GM21367 (cell line): ENCODE results near the gene PDLIM5.
"Not testable (repeated sequence)": the region's sequence is repeated elsewhere in the genome, so short reads cannot be mapped to it uniquely, and the experiment has no call there.

Experiments used
- ATAC-seq: cut with Tn5 transposase; IDR thresholded peaks from one replicate; pipeline ENCODE4 v1.9.1; 2021; ENCODE audit not compliant: unreplicated experiment

Gene PDLIM5

DNA sequence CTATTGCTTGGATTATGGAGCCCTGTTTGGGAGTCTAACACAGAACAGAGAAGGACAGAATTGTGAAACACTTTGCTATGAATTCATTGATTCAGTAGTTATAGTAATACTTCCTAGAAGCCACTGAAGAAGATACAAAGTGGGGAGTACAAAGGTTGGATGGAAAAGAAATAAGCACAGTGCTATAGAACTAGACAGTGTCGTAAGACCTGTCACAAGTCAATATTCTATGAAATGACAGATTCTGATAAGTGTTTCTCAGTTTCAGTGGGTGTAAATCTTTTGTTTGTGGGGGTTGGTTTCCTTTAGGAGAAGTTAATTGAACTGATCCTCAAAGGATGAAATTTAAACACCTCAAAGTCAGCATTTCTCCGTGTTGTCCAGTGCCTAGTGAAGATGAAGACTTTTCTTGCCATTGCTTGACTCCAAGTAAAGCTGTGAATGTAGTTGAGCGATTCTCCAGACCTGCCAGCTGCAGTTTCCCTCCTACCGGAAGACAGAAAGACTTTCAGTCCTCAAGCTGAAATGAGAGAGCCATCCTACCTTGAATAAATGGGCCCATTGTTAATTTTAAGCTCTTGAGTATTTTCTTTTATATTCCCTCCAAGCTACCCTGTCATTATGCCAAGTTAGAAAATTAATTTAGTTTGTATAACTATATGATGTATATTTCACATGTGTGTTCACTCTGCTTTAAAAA is 7.9 kb downstream of the PDLIM5 start:
- ATAC-seq, result no peak

DNA sequence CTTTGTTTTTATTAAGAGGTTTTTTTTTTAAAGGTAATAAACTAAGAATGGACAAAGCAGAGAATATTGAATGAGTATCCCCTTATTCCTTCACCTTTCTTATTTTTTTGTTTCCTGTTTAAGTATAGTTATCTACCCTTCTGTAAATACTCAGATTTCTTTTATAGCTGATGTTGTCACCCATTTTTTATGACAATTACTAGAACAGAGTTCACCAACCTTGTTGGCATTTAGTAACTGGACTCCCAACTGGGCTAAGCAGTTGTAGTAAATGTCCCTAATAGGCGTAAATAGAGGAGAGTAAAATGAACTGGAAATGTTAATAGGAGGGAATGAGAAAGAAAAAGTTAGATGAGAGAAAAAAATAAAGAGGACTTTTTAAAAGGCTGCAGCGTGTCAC is 9.8 kb downstream of the PDLIM5 start:
- no peak for ATAC-seq

DNA sequence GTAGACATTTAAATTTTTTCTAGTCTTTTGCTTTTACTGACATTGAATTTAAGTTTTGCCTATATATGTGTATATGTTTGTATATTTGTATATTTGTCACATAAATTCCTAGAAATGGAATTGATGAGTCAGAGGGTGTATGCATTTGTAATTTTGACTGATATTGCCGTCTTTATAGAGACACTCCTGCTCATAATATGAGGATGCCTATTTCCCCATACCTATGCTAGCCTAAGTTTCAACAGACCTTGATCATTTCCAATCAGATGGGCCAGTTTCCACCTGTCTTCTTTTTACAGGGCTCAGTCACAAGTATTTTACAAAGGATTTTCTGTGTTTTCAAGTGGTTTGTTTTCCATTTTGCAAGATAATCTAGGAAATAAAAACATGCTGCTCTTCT is 10.8 kb downstream of the PDLIM5 start:
- no peak for ATAC-seq

DNA sequence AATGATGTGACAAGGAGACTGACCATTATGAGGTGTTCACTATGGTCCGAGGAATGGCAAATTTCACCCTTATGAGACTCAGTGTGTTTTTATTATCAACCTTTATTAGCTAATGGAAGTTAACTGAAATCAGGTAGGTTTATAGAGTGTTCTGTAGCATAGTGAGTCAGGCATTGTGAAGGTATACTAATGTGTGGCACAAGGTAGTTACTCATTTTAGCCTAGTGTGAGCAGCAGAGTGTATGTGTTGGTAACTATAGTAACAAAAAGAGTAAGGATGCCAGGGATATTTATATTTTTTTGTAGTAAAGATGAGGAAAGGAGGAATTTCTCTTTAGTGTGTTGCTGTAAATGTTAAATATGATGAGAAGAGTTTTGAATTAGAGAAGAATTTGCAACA is 12.0 kb downstream of the PDLIM5 start:
- ATAC-seq, result no peak

DNA sequence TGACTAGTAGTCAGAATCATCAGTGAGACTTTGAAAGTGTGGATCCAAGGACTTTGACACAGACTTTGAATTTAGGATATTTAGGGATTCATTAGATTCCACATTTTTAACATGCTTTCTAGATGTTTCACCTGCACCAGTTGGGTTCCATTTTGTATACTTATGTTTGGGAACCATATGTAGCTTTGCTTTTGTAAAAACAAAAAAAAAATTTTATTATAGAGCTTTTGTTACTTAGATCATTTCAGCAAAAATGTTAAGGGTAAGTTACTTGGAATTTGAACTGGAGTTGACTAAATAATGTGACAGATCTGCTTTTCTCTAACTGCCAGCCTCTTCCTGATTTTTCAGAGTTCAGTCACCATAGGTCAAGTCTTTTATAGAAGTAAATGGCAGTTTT is 14.6 kb downstream of the PDLIM5 start:
- no peak for ATAC-seq

- no peak for ATAC-seq
Observed at GRCh38 chr4:94466923-94467322, 15.2 kb downstream of the PDLIM5 start.

- no peak for ATAC-seq
Observed at GRCh38 chr4:94468093-94468769, 16.5 kb downstream of the PDLIM5 start.

DNA sequence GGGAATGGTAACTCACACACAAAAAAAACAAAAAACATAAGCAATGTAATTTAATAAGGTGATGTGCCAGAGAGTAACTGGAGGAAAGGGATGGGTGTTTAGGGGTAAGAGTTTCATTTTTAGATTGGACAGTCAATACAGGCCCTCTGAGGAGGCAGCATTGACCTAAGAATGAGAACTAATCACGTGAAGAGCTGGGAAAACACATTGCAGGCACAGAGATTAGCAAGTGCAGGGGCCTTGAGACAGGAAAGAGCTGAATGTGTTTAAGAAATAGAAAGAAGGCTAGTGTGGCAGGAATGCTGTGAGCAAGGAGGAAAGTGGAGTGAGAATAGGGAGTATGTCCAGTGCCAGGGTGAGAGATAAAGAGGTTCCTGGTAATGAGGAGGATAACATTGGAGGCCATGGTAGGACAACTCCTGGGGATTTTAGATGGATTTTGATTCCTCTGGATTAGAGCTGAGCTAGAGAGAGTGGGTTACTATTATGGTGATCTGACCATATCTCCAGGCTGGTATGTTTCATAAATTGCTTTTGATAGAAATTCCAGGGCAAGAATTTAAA is 17.6 kb downstream of the PDLIM5 start:
- no peak for ATAC-seq

GRCh38 chr4:94470132-94470531 is 18.4 kb downstream of the PDLIM5 start:
- ATAC-seq, result no peak

DNA sequence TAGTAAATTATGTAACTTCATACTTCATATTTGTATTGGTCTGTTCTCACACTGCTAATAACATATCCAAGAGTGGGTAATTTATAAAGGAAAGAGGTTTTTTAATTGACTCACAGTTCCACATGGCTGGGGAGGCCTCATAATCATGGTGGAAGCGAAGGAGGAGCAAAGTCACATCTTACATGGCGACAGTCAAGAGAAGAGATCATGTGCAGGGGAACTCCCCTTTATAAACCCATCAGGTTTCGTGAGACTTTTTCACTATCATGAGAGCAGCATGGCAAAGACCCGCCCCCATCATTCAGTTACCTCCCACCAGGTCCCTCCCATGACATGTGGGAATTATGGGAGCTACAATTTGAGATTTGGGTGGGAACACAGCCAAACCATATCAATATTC is 19.0 kb downstream of the PDLIM5 start:
- not testable (repeated sequence) for ATAC-seq

DNA sequence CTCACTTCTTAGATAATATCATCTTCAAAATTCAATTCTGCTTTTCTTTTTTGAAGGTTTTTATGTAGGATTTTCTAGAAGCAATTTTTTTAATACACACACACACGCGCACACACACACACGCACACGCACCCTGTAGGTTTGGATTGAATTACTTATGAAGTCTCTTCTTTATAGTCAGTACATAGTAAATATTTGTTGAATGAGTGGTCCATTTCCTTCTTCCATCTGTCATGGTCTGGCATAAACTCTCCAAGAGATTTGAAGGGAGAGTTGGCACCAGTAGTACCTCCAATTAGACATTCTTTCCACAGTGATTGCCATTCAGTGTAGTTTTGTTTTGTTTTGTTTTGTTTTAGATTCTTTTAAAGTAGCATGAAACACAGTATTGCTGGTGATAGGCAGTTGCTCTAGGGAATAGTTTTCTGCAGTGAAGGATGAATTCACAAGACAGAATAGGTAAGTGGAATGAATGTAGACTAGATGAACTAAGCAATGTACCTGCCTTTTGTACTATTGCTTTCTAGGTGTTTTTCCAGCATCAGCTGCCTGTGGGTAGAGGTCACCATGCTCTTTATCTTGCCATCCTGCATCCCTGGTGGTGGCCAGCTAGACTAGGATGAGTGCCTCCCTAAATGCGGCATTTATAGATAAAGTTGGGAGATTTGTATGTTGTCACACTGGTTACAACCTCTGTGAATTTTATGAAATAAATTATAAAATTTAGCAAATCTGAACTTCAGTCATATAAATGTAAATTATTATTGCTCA is 20.5 kb downstream of the PDLIM5 start:
- no peak for ATAC-seq

DNA sequence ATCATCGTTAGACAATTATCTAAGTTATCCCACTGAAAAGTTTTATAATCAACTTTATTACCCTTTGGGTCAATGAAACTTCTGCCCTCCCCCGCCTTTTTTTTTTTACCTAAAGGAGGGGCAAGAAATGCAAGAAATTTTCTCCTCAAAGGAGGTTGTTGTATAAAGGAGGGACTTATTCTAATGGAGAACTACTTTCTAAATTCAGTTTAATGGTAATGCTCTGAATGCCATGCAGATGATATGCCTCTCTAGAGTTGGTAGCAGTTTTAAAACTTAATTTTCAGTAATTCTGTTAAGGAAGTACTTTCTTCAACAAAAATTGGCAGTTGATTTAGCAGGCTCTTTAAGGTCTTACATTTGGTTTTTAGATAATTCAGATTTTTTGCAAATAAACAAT is 23.3 kb downstream of the PDLIM5 start:
- ATAC-seq, result no peak

DNA sequence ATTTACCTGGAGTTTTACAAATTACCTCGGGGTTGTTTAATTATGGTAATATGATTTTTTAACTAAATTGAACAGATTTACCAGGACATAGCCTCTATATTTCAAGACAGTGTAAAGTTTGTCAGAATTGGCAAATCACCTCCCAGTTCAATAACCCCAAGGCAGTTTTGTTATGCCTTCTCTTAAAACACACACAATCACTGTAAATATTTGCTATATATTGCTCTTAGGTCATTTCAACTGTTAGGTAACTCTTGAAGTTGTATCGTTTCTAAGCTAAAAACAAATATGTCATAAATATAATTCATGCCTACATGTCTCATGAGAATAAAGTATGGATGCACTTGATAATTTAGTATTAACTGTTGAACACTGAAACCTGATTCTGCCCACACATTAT is 24.1 kb downstream of the PDLIM5 start:
- ATAC-seq, result no peak

GRCh38 chr4:94477227-94477626 is 25.5 kb downstream of the PDLIM5 start:
- ATAC-seq, result no peak

GRCh38 chr4:94478805-94479204 is 27.1 kb downstream of the PDLIM5 start:
- ATAC-seq, result not testable (repeated sequence)

GRCh38 chr4:94479358-94480141 is 27.8 kb downstream of the PDLIM5 start:
- ATAC-seq, result no peak

GRCh38 chr4:94480362-94480951 is 28.7 kb downstream of the PDLIM5 start:
- ATAC-seq, result no peak

- no peak for ATAC-seq
Observed at GRCh38 chr4:94483895-94484294, 32.2 kb downstream of the PDLIM5 start.

GRCh38 chr4:94484818-94485217 is 33.1 kb downstream of the PDLIM5 start:
- ATAC-seq, result no peak

DNA sequence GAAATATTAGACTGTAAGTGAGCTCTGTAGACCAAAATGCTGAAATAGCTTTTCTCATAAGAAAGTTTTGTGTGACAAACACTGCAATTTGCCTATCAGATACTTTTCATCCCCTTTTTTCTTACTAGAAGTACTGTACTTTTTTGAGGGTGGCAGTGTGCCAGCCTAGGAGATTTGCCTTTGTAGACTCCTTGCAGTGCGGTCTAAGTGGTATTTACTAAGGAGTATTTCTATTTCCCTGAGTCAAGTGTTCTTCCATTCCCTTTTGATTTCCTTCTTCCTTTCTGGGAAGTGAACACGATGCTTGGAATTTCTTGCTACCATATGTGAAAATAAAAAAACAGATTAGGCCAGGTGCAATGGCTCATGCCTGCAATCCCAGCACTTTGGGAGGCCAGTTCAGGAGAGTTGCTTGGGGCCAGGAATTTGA is 34.6 kb downstream of the PDLIM5 start:
- ATAC-seq, result no peak

DNA sequence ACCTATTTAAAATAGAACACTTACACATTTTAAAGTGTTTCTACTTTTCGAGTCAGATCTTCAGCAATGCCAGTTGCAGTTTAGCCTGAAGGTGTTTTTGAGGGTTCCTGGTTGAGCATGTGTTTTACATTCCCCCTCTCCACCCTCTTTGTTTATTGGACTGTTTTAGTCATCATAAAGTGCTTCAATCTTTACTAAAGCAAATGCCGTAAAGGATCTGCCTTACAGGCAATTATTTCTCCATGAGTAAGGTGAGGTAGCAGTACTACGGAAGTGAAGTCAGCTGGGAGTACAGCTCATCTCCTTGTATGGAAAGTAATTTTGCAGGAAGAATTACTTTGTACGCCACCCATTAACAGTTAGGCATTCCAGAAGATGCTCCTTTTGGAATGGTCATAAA is 36.9 kb downstream of the PDLIM5 start:
- no peak for ATAC-seq
